NCI-H460 (cell line): ENCODE results near the gene PIEZO2. TPM values are rescaled to one million over a fixed set of nuclear protein-coding genes. Genes with fewer than 3 reads are reported as not detected.
"Not testable (repeated sequence)": the region's sequence is repeated elsewhere in the genome, so short reads cannot be mapped to it uniquely, and the experiment has no call there.

Experiments
- DNase-seq: peaks from one replicate; pipeline ENCODE4 v3.0.0-alpha.2; 2016; ENCODE audit warnings: low read depth; ENCODE audit errors: extremely low read depth
- total RNA-seq: library from RNA; depleted of rRNA; stranded (reverse); fragments of >200 nt; shearing (Covaris generic); gene quantifications from 2 replicates; pipeline ENCODE4 v1.2.3, GENCODE V29; 2014

PIEZO2 gene
- total RNA-seq, 1 experiment from 2014 or later, result not detected

GRCh38 chr18:10936176-10937053 is 213.0 kb downstream of the PIEZO2 start:
- no peak for DNase-seq

DNA sequence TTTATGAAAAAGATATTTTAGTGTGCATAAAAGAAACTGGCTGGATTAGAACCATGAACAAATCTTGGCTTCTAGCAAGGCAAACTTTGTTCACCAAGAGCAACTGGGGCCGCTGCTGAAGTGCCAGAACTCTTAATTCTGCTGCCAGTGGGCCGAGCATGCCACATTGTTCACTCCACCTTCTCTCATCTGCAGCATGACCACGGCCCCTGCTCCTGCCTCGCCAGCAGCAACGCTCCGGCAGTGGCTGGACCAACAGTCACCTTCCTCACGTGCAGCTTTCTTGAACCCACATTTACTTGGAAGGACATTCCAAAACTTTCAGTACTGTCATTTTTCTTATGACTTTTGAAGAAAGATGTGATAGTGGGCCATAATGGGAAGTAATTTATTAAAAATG is 213.8 kb downstream of the PIEZO2 start:
- DNase-seq, result no peak

DNA sequence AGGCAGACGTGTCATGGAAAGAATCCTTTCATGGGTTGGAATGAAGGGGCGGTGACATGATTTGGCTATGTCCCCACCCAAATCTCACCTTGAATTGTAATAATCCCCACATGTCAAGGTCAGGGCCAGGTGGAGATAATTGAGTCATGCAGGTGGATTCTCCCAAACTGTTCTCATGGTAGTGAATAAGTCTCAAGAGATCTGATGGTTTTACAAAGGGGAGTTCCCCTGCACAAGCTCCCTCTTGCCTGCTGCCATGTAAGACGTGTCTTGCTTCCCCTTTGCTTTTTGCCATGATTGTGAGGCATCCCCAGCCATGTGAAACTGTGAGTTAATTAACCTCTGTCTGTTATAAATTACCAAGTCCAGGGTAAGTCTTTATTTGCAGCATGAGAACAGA is 215.7 kb downstream of the PIEZO2 start:
- DNase-seq, result not testable (repeated sequence)

DNA sequence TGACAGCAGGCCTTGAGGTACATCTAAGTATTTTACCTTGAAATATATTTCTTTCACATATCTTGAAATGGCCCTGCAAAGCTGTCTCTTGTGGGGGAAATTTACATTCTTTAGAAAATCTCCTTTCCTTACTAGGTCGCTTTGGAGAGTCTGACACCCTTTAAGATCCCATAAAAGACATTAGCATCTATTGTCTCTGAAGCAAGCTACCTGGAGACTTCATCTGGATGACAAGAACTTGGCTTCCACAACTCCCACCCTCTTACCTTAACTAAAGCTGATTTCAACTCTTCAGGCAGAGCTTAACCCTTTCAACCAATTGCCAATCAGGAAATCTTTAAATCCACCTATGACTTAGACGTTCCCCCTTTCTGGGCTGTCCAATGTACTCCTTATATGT is 219.3 kb downstream of the PIEZO2 start:
- DNase-seq, result no peak

GRCh38 chr18:10928772-10929373 is 220.5 kb downstream of the PIEZO2 start:
- DNase-seq, result no peak

DNA sequence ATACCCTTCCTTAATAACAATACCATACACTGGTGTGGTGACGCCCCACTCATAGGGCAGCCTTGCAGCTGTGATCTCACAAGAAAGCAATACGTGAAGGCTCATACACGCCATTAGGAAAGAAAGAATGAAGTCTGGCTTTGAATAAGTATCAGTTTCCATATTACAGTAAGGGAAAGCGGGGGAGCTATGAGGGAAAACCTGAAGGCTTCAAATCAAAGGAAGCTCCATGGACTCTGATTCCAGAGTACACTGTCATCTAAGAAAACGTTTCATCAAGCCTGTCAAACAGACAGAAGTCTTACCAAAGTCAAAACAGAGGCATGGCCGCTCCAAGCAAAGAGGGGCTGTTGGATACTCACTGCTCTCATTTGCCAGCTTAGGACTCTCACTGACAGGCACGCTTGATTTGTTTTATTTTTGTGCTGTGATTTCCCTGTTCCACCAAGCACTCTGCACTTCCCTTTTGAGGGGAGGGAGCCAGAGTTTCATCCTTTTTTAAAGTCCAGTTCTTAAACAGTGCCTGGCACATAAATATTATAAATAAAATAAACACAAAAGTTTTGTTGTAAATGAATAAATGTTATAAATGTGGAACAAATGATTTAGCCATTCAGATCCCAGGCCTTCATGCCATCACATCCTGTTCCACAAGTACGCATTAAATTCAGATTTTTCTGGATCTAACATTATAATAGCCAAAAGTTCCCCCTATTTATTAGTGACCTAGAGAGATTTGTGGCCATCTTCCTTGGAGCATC is 221.2 kb downstream of the PIEZO2 start:
- no peak for DNase-seq

GRCh38 chr18:10927286-10927992 is 221.9 kb downstream of the PIEZO2 start:
- no peak for DNase-seq

GRCh38 chr18:10926621-10927161 is 222.7 kb downstream of the PIEZO2 start:
- DNase-seq, result no peak

DNA sequence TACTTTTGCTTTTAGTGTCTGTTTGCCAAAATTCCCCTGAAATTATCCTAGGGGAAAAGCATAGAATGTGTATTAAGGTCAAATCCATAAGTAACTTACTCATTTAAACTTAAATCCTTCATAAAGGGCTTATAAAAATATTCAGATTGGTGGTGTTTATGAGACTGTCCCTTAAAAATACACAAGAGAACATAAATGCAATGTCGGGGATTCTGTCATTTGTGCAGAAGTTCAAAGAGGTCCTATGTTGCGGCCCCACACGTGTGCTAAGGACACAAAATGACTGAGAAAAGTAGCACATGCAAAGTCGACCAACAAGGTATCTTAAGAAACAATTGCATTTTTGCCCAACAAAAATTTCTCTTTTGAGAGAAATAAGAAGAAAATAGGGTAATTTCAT is 225.1 kb downstream of the PIEZO2 start:
- DNase-seq, result no peak

GRCh38 chr18:10923551-10924070 is 225.8 kb downstream of the PIEZO2 start:
- no peak for DNase-seq

GRCh38 chr18:10923141-10923540 is 226.2 kb downstream of the PIEZO2 start:
- DNase-seq, result no peak

GRCh38 chr18:10922712-10923111 is 226.7 kb downstream of the PIEZO2 start:
- DNase-seq, result not testable (repeated sequence)

GRCh38 chr18:10920309-10920708 is 229.1 kb downstream of the PIEZO2 start:
- not testable (repeated sequence) for DNase-seq

- DNase-seq, result no peak
Observed at GRCh38 chr18:10919851-10920250, 229.5 kb downstream of the PIEZO2 start.

DNA sequence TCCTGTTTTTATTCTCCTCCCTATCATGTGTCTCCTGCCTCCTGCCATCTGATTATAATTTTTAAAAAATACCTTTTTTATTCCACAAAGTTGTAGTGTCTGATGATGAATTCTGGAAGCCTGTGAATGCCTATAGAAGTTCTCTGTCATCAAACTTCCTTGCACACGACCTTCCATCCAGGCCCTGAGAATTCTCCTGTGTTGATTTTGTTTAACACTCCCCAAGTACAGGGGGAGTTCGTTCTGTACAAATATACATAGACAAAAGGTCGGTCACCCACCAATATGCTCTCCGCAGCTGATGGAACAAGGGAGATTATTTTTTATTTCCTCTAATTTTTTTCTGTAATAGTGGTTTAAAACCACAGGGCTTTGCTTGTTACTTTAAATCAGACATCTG is 232.5 kb downstream of the PIEZO2 start:
- DNase-seq, result no peak

DNA sequence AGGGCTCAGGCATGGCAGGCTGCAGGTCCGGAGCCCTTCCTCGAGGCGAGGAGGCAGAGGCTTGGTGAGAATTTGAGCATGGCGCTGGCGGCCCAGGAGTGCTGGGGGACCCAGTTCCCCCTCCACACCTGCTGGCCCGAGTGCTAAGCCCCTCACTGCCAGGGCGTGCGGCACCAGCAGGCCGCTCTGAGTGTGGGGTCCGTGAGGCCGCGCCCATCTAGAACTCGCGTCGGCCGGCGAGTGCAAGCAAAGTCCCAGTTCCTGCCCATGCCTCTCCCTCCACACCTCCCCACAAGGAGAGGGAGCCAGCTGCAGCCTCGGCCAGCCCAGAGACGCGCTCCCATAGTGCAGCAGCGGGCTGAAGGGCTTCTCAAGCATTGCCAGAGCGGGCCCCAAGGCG is 233.0 kb downstream of the PIEZO2 start:
- no peak for DNase-seq

- not testable (repeated sequence) for DNase-seq
Observed at GRCh38 chr18:10915748-10916147, 233.6 kb downstream of the PIEZO2 start.

DNA sequence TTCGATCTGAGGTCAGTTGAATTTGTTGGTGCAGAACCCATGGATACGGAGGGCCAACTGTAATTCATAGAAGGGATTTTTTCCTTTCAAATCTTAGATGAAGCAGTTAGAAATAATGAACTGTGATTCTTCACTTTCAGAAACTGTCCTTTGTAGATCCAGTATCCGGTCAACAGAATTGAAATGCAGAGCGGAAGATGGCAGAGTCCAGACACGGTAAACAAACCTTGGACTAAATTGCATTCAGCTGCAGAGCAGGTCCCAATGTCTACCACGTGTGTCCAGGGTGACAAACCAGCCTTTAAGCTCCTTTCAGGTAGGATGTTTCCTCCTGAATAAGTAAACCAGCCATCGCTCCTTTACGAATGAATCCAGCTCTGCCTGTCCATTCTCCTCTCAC is 234.8 kb downstream of the PIEZO2 start:
- not testable (repeated sequence) for DNase-seq

DNA sequence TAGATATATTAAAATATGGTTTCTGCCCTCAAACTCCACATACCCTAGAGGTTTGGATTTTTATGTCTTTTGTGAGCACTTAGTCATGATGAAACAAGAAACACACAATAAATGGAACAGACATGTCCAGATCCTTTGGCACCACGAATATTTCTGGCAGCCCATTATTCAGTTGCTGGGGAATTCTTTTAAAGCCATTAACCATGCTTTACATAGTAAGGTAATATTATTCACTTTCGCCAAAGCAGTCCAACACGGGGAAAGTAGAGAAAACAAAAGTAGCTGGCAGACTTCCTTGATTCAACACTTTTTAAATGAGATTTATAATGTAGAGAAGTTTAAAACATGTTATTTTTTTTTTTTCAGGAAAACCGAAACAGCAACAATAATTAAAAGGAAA is 235.4 kb downstream of the PIEZO2 start:
- no peak for DNase-seq
